ENCODE measurements around the gene STAT3. TPM values are rescaled to one million over a fixed set of nuclear protein-coding genes. Genes with fewer than 3 reads are reported as not detected.

STAT3 gene
- total and polyA plus RNA-seq, 2 of the 13 experiments (the other 11 are each of a cell fraction or from before 2014, with no cell fraction given), result 61.8 to 62.4 TPM

DNA sequence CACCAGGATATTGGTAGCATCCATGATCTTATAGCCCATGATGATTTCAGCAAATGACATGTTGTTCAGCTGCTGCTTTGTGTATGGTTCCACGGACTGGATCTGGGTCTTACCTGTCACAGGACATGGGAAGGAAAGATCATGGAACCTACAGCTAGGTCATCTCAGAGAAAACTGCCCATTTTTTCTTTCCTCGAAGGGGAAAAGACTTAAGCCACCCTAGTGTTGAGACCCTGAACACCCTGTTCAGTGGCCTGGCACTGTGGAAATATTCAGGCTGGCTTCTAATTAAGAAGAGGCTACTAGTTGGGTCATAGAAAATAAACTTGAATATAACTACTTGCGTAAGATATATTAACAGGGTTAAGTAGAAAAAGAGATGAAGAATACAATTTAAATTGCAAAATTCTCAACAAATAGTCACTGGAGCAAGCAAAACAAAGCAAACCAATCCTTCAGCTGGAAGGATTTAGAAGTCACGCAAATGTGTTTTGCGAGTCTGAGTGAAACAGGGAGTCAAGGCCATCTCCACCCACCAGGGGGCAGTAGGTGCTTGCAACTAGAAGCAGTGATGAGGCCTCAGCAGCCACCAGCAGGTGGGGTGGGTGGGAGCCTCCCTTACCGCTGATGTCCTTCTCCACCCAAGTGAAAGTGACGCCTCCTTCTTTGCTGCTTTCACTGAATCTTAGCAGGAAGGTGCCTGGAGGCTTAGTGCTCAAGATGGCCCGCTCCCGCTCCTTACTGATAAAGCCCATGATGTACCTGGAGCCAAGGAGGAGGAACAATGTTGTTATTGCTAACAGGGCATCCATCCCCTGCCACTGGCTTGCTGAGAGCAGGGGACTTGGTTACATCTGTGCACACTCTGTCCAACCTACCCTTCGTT lies 65.6 kb downstream of the STAT3 start (continued):
- TF ChIP-seq, protein P1, sequence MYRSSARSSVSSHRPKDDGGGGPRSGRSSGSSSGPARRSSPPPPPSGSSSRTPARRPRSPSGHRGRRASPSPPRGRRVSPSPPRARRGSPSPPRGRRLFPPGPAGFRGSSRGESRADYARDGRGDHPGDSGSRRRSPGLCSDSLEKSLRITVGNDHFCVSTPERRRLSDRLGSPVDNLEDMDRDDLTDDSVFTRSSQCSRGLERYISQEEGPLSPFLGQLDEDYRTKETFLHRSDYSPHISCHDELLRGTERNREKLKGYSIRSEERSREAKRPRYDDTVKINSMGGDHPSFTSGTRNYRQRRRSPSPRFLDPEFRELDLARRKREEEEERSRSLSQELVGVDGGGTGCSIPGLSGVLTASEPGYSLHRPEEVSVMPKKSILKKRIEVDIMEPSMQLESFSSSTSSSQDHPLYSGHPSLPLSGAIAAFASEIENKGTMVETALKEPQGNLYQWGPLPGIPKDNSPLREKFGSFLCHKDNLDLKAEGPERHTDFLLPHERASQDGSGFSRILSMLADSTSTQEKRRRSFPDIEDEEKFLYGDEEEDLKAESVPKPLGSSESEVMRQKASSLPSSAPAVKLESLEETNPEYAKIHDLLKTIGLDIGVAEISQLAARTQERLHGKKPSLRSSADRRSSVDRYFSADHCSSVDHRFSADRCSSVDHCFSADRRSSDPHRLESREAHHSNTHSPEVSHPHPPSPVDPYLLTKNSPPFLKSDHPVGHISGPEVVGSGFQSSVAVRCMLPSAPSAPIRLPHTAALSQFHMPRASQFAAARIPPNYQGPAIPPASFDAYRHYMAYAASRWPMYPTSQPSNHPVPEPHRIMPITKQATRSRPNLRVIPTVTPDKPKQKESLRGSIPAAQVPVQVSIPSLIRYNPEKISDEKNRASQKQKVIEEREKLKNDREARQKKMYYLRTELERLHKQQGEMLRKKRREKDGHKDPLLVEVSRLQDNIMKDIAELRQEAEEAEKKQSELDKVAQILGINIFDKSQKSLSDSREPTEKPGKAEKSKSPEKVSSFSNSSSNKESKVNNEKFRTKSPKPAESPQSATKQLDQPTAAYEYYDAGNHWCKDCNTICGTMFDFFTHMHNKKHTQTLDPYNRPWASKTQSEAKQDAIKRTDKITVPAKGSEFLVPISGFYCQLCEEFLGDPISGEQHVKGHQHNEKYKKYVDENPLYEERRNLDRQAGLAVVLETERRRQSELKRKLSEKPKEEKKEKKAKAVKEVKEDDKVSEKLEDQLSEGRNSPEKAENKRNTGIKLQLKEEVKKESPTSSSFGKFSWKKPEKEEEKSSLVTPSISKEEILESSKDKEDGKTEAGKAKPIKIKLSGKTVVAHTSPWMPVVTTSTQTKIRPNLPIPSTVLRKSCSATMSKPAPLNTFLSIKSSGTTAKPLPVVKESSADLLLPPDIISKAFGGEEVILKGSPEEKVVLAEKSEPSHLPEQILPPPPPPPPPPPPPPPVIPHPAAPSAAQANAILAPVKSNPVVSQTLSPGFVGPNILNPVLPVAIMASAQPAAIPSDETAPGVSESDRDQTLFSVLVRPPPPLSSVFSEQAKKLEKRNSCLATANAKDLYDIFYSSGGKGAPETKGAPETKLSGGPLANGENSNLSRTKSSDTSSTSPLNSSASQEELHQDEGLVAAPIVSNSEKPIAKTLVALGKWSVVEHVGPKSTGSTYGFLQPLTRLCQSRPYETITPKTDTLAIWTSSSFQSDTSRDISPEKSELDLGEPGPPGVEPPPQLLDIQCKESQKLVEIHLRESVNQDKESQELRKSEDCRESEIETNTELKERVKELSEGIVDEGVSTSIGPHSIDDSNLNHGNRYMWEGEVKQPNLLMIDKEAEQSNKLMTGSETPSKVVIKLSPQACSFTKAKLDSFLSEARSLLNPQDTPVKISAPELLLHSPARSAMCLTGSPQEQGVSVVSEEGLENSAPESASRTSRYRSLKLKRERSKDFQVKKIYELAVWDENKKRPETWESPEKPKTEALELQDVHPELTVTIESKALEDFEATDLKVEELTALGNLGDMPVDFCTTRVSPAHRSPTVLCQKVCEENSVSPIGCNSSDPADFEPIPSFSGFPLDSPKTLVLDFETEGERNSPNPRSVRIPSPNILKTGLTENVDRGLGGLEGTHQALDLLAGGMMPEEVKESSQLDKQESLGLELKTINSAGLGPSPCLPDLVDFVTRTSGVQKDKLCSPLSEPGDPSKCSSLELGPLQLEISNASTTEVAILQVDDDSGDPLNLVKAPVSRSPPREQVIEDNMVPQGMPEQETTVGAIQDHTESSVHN (CRISPR knock-in tag; IDR thresholded peaks at IDR 0.05), result no peak
- TF ChIP-seq TSC22D2 (CRISPR knock-in tag; IDR thresholded peaks at IDR 0.05; ENCODE audit: borderline replicate concordance) (no peak), HOXD1 (CRISPR knock-in tag; IDR thresholded peaks at IDR 0.05) (no peak), SNAI1 (CRISPR knock-in tag; IDR thresholded peaks at IDR 0.05; ENCODE audit: borderline replicate concordance) (no peak), ZNF670 (CRISPR knock-in tag; IDR thresholded peaks at IDR 0.05; ENCODE audit: borderline replicate concordance) (no peak), RAD21 (CRISPR knock-in tag; IDR thresholded peaks at IDR 0.05) (peak; percentile 100), ZNF749 (CRISPR knock-in tag; IDR thresholded peaks at IDR 0.05; ENCODE audit: borderline replicate concordance) (peak; percentile 46; the same call in 1 of the 2 replicates), ZFP36L2 (CRISPR knock-in tag; IDR thresholded peaks at IDR 0.05) (peak; percentile 62; the same call in 1 of the 2 replicates), SRSF9 (IDR thresholded peaks at IDR 0.05; ENCODE audit: borderline replicate concordance, insufficient read depth, low read depth, low read length, poor library complexity, severe bottlenecking) (no peak)
- TF ChIP-seq, protein P2, sequence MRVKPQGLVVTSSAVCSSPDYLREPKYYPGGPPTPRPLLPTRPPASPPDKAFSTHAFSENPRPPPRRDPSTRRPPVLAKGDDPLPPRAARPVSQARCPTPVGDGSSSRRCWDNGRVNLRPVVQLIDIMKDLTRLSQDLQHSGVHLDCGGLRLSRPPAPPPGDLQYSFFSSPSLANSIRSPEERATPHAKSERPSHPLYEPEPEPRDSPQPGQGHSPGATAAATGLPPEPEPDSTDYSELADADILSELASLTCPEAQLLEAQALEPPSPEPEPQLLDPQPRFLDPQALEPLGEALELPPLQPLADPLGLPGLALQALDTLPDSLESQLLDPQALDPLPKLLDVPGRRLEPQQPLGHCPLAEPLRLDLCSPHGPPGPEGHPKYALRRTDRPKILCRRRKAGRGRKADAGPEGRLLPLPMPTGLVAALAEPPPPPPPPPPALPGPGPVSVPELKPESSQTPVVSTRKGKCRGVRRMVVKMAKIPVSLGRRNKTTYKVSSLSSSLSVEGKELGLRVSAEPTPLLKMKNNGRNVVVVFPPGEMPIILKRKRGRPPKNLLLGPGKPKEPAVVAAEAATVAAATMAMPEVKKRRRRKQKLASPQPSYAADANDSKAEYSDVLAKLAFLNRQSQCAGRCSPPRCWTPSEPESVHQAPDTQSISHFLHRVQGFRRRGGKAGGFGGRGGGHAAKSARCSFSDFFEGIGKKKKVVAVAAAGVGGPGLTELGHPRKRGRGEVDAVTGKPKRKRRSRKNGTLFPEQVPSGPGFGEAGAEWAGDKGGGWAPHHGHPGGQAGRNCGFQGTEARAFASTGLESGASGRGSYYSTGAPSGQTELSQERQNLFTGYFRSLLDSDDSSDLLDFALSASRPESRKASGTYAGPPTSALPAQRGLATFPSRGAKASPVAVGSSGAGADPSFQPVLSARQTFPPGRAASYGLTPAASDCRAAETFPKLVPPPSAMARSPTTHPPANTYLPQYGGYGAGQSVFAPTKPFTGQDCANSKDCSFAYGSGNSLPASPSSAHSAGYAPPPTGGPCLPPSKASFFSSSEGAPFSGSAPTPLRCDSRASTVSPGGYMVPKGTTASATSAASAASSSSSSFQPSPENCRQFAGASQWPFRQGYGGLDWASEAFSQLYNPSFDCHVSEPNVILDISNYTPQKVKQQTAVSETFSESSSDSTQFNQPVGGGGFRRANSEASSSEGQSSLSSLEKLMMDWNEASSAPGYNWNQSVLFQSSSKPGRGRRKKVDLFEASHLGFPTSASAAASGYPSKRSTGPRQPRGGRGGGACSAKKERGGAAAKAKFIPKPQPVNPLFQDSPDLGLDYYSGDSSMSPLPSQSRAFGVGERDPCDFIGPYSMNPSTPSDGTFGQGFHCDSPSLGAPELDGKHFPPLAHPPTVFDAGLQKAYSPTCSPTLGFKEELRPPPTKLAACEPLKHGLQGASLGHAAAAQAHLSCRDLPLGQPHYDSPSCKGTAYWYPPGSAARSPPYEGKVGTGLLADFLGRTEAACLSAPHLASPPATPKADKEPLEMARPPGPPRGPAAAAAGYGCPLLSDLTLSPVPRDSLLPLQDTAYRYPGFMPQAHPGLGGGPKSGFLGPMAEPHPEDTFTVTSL (CRISPR knock-in tag; IDR thresholded peaks at IDR 0.05; ENCODE audit: borderline replicate concordance), result no peak
